ENCODE data around the gene GRPEL1. TPM values are rescaled to one million over a fixed set of nuclear protein-coding genes. Genes with fewer than 3 reads are reported as not detected.

GRPEL1 gene
- total and polyA plus RNA-seq, 9 of the 15 experiments (the other 6 are each of a cell fraction or from before 2014, with no cell fraction given), result 43.4 to 192 (median 86.6) TPM

DNA sequence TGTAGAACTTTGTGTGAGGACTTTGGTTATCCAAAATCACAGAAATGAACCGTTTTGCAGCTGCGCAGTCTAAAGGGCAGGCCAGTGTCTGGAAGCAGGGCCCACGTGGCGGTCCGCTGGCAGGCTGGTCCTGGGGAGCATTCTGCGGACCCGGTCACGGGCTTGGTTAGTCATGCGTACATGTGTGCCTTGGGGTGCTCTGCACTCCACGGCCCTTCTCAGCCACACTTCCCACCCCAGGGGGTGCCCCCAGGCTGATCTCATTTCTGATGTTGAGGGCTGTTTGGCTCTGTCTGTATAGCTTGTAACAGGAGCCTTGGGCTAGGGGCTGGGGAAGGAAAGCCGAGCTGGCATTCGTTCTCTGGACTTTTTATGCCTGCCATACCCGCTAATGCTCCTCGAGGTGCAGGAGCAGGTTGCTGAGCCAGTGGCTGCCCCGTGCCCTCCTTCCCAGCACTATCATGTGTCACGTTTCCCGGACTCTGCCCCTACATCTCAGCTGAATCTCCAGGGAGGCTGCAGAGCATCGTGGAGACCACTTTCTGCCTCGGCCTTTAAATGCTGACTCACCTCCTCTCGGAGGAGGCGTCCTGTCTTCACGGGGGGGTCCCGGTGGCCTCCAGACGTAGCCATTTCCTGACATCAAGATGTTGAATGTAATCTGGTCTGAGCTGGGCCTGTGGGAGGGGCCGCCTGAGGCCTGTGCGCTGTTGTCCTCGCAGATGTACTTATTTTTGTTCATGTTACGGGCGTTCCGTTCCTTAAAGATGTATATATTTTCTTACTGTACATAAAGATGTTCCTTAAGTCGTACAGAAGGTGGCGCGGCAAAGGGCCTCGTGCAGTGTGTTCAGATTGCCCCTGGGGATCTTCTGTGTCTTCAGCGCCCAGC is 36.1 kb downstream of the GRPEL1 start (continued):
- TF ChIP-seq ZBTB43 (CRISPR knock-in tag; IDR thresholded peaks at IDR 0.05), result 0 out of 2 replicates have a peak, but pooled peaks have one; percentile 26
- TF ChIP-seq NFE2 (IDR thresholded peaks at IDR 0.05; ENCODE audit: low read depth), result peak; percentile 99
- TF ChIP-seq PKNOX1 (IDR thresholded peaks at IDR 0.05), result peak; percentile 44
- peak in 1 of 2 experiments; percentile 48; a peak in 1 of 4 replicates for TF ChIP-seq MAZ (CRISPR knock-in tag; conservative IDR thresholded peaks at IDR 0.05 in 1 of 2, IDR thresholded peaks at IDR 0.05 in 1 of 2)
- TF ChIP-seq SIN3B (IDR thresholded peaks at IDR 0.05; ENCODE audit: low read depth), result no peak
- no peak for TF ChIP-seq NFYB (IDR thresholded peaks at IDR 0.05; ENCODE audit: extremely low read depth, insufficient read length)
- no peak for TF ChIP-seq ATF1 (CRISPR knock-in tag; IDR thresholded peaks at IDR 0.05)
- peak; percentile 75 for TF ChIP-seq ATF1 (tag; IDR thresholded peaks at IDR 0.05)
- TF ChIP-seq ZBTB33 (CRISPR knock-in tag; IDR thresholded peaks at IDR 0.05), result peak; percentile 59
- peak; percentile 54 for TF ChIP-seq NFIC (IDR thresholded peaks at IDR 0.05)
- peak; percentile 18 to 73; a peak in 3 of 4 replicates for TF ChIP-seq KDM1A (IDR thresholded peaks at IDR 0.05)
- TF ChIP-seq MYC (IDR thresholded peaks at IDR 0.05; ENCODE audit: low read depth, low read length), result peak; percentile 64
- TF ChIP-seq MYC (CRISPR knock-in tag; IDR thresholded peaks at IDR 0.05; ENCODE audit: borderline replicate concordance, low read depth), result no peak
- TF ChIP-seq STAT5A (IDR thresholded peaks at IDR 0.05; ENCODE audit: borderline replicate concordance, low read length), result 0 out of 2 replicates have a peak, but pooled peaks have one; percentile 19
- TF ChIP-seq FIP1L1 (IDR thresholded peaks at IDR 0.05; ENCODE audit: low read depth, low read length, poor library complexity, severe bottlenecking), result no peak
- no peak for TF ChIP-seq CHAMP1 (IDR thresholded peaks at IDR 0.05)
- TF ChIP-seq TEAD4 (IDR thresholded peaks at IDR 0.05; ENCODE audit: low read length), result peak; percentile 66; the same call in 1 of the 2 replicates
- TF ChIP-seq TEAD4 (CRISPR knock-in tag; IDR thresholded peaks at IDR 0.05; ENCODE audit: borderline replicate concordance), result no peak
- 0 out of 2 replicates have a peak, but pooled peaks have one; percentile 40 for TF ChIP-seq PML (IDR thresholded peaks at IDR 0.05; ENCODE audit: low read length)
- peak; percentile 43; the same call in 1 of the 2 replicates for TF ChIP-seq GATA2 (CRISPR knock-in tag; IDR thresholded peaks at IDR 0.05)
- no peak for TF ChIP-seq ETV6 (IDR thresholded peaks at IDR 0.05; ENCODE audit: borderline replicate concordance in 1 of 2, low read depth in 2 of 2, low read length in 1 of 2)
- TF ChIP-seq ETV6 (CRISPR knock-in tag; IDR thresholded peaks at IDR 0.05; ENCODE audit: borderline replicate concordance), result 0 out of 2 replicates have a peak, but pooled peaks have one; percentile 40

All from K562 (cell line).